Urinary bladder (tissue), 4 donors: ENCODE measurements around the gene GPRC5C. TPM values are rescaled to one million over a fixed set of nuclear protein-coding genes. Genes with fewer than 3 reads are reported as not detected.
A peak's percentile ranks its signal among the peaks of the same experiment; 100 is the strongest.

Source experiments
- DNase-seq: peaks from one replicate; pipeline ENCODE4 v3.0.0-alpha.2; 2015; ENCODE audit errors: extremely low spot score
- H3K27ac ChIP-seq: one replicate; pipeline ENCODE4 v1.5.1; 2013; ENCODE audit warnings: low read depth, mild to moderate bottlenecking, moderate library complexity
- H3K36me3 ChIP-seq: one replicate; pipeline ENCODE4 v1.6.1; 2013; ENCODE audit warnings: mild to moderate bottlenecking, moderate library complexity; ENCODE audit not compliant: insufficient read depth
- H3K4me1 ChIP-seq: one replicate; pipeline ENCODE4 v1.6.1; 2013; ENCODE audit warnings: mild to moderate bottlenecking, moderate library complexity; ENCODE audit not compliant: insufficient read depth
- H3K4me3 ChIP-seq: one replicate; pipeline ENCODE4 v1.5.1; 2013; ENCODE audit warnings: low read depth, low read length
- WGBS: extraction: QIAGEN DNeasy Blood & Tissue Kit; methylation state at CpG from one replicate; pipeline ENCODE4 v1.1.7; 2013; 5-methylcytosine and 5-hydroxymethylcytosine counted together
- polyA plus RNA-seq: library from polyadenylated mRNA; stranded (reverse); fragments of 200-250 nt; gene quantifications from one replicate; pipeline ENCODE4 v1.2.3, GENCODE V29; 2013
- total RNA-seq: library from RNA; depleted of rRNA; stranded (reverse); fragments of >200 nt; gene quantifications from one replicate; pipeline ENCODE4 v1.2.3, GENCODE V29; 2014
- donor health status: healthy with polysubstance abuse.
- donor health status: healthy.

GPRC5C gene
- total and polyA plus RNA-seq, 2 donors = 27.0 to 40.6 TPM

- H3K27ac ChIP-seq = peak overlapping the region; percentile 98
- peak overlapping the region; percentile 80 for H3K4me3 ChIP-seq
- DNase-seq = no peak
- no peaks in the 10 kb centered on the region for H3K36me3 ChIP-seq
- under 1% methylated on average over 33 of the region's 33 CpGs for WGBS
- H3K4me1 ChIP-seq = no peaks in the 10 kb centered on the region
These were observed 469 bp downstream of the GPRC5C start for GRCh38 chr17:74432424-74432690.

- Histone ChIP-seq H3K4me1 (no peaks in the 10 kb centered on the region), H3K27ac (peak overlapping the region; percentile 63), H3K4me3 (peak overlapping the region; percentile 80), H3K36me3 (no peaks in the 10 kb centered on the region)
- DNase-seq = no peak
- 17% methylated on average over 23 of the region's 23 CpGs for WGBS
These were observed 991 bp downstream of the GPRC5C start for GRCh38 chr17:74432766-74433391.

- H3K27ac ChIP-seq = peak overlapping the region; percentile 26
- DNase-seq = no peak
- H3K36me3 ChIP-seq = no peaks in the 10 kb centered on the region
- peak overlapping the region; percentile 80 for H3K4me3 ChIP-seq
- no peaks in the 10 kb centered on the region for H3K4me1 ChIP-seq
- WGBS = 47% methylated on average over 17 of the region's 17 CpGs
These were observed 1.7 kb downstream of the GPRC5C start for GRCh38 chr17:74433421-74434121.

- 73% methylated on average over 5 of the region's 5 CpGs for WGBS
- Histone ChIP-seq H3K36me3 (peaks cover 5% of the 10 kb centered on the region), H3K27ac (no peak overlapping the region), H3K4me1 (no peaks in the 10 kb centered on the region), H3K4me3 (no peak overlapping the region)
- no peak for DNase-seq
These were observed 4.0 kb downstream of the GPRC5C start for GRCh38 chr17:74435775-74436359.

GRCh38 chr17:74437702-74438101 is 5.8 kb downstream of the GPRC5C start:
- DNase-seq = no peak
- 76% methylated on average over 3 of the region's 3 CpGs for WGBS

GRCh38 chr17:74439691-74440567 is 8.0 kb downstream of the GPRC5C start:
- WGBS = 91% methylated on average over 31 of the region's 31 CpGs

More at GRCh38 chr17:74437702-74438101, 5.8 kb downstream of the GPRC5C start:
- Histone ChIP-seq H3K27ac (no peak overlapping the region), H3K36me3 (peaks cover 5% of the 10 kb centered on the region), H3K4me3 (no peak overlapping the region), H3K4me1 (no peaks in the 10 kb centered on the region)

GRCh38 chr17:74441537-74441936 is 9.6 kb downstream of the GPRC5C start:
- H3K27ac ChIP-seq = no peak overlapping the region
- WGBS = 94% methylated on average over 7 of the region's 7 CpGs
- no peaks in the 10 kb centered on the region for H3K4me1 ChIP-seq
- DNase-seq = no peak
- H3K36me3 ChIP-seq = peaks cover 5% of the 10 kb centered on the region
- no peak overlapping the region for H3K4me3 ChIP-seq

More at GRCh38 chr17:74439691-74440567, 8.0 kb downstream of the GPRC5C start:
- Histone ChIP-seq H3K4me3 (no peak overlapping the region), H3K36me3 (peaks cover 5% of the 10 kb centered on the region), H3K4me1 (no peaks in the 10 kb centered on the region), H3K27ac (no peak overlapping the region)
- DNase-seq = no peak

- Histone ChIP-seq H3K36me3 (peaks cover 5% of the 10 kb centered on the region), H3K4me3 (no peak overlapping the region), H3K4me1 (no peaks in the 10 kb centered on the region), H3K27ac (peak overlapping the region; percentile 71)
- WGBS = 76% methylated on average over 6 of the region's 6 CpGs
- no peak for DNase-seq
These were observed 10.4 kb downstream of the GPRC5C start for GRCh38 chr17:74442291-74442669.

GRCh38 chr17:74442670-74443515 is 11.0 kb downstream of the GPRC5C start:
- peak overlapping the region; percentile 85 for H3K27ac ChIP-seq
- DNase-seq = peak; percentile 83
- peaks cover 5% of the 10 kb centered on the region for H3K36me3 ChIP-seq
- no peaks in the 10 kb centered on the region for H3K4me1 ChIP-seq
- no peak overlapping the region for H3K4me3 ChIP-seq
- WGBS = 13% methylated on average over 28 of the region's 28 CpGs

GRCh38 chr17:74443516-74444296 is 11.8 kb downstream of the GPRC5C start:
- Histone ChIP-seq H3K4me1 (no peaks in the 10 kb centered on the region), H3K36me3 (peaks cover 5% of the 10 kb centered on the region), H3K4me3 (no peak overlapping the region), H3K27ac (peak overlapping the region; percentile 85)
- 76% methylated on average over 8 of the region's 8 CpGs for WGBS
- DNase-seq = no peak

GRCh38 chr17:74444406-74444805 is 12.5 kb downstream of the GPRC5C start:
- Histone ChIP-seq H3K4me1 (no peaks in the 10 kb centered on the region), H3K36me3 (peaks cover 5% of the 10 kb centered on the region), H3K27ac (peak overlapping the region; percentile 73), H3K4me3 (no peak overlapping the region)
- WGBS = 47% methylated on average over 12 of the region's 12 CpGs
- DNase-seq = no peak

- H3K27ac ChIP-seq = no peak overlapping the region
- no peaks in the 10 kb centered on the region for H3K36me3 ChIP-seq
- WGBS = 76% methylated on average over 7 of the region's 7 CpGs
- no peak for DNase-seq
- no peaks in the 10 kb centered on the region for H3K4me1 ChIP-seq
- H3K4me3 ChIP-seq = no peak overlapping the region
These were observed 13.3 kb downstream of the GPRC5C start for GRCh38 chr17:74445158-74445557.
